Measurements from ENCODE around the gene SLC13A4. TPM values are rescaled to one million over a fixed set of nuclear protein-coding genes. Genes with fewer than 3 reads are reported as not detected.

SLC13A4 gene
- total RNA-seq, 1 donor = 0.36 TPM

DNA sequence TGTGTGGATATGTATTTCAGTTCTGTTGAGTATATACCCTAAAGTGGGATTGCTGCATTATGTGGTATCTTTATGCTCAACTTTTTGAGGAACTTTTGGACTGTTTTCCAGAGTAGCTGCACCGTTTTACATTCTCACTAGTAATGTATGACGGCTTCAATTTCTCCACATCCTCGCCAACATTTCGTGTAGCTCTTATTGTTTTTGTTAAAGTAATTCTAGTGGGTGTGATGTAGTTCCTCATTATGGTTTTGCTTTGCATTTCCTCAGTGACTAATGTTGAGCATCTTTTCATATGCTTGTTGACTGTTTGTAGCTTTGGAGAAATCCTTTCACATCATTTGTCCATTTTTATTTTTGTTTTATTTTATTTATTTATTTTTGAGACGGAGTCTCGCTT, 61.1 kb downstream of the SLC13A4 start:
- Histone ChIP-seq H3K79me2 (ENCODE audit: insufficient read depth, low read length) (peaks cover 75% of the 10 kb centered on the region), H3K27ac (ENCODE audit: low read depth, low read length) (peak overlapping the region; percentile 54), H3K9me3 (ENCODE audit: low read depth, low read length) (no peaks in the 10 kb centered on the region), H3K4me3 (ENCODE audit: insufficient read depth, low read length) (no peak overlapping the region), H3K4me1 (ENCODE audit: insufficient read depth, low read length) (peaks cover 60% of the 10 kb centered on the region), H4K20me1 (ENCODE audit: insufficient read depth, low read length) (peaks cover 5% of the 10 kb centered on the region), H3K27me3 (ENCODE audit: insufficient read depth, low read length) (no peaks in the 10 kb centered on the region), H2AFZ (ENCODE audit: low read length) (no peak overlapping the region), H3K36me3 (ENCODE audit: insufficient read depth, low read length) (no peaks in the 10 kb centered on the region), H3K4me2 (ENCODE audit: insufficient read depth, low read length) (no peak overlapping the region)
- TF ChIP-seq CTCF (IDR thresholded peaks at IDR 0.05; ENCODE audit: extremely low read depth, low read depth, low read length) = no peak
- DNase-seq (ENCODE audit: insufficient read length, low spot score, missing footprints) = no peak

DNA sequence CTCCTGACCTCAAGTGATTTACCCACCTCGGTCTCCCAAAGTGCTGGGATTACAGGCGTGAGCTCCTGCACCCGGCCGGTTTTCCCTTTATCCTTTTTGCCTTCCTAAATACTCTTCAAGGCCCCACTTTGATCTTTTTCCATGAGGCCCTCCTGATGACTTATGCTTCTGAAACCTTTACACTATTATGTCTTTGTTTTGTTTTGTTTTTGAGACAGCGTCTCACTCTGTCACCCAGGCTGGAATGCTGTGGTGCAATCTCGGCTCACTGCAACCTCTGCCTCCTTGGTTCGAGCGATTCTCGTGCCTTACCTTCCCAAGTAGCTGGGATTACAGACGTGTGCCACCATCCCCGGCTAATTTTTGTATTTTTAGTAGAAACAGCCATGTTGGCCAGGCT, 61.8 kb downstream of the SLC13A4 start:
- peaks cover 5% of the 10 kb centered on the region for H4K20me1 ChIP-seq (ENCODE audit: insufficient read depth, low read length)
- H3K4me2 ChIP-seq (ENCODE audit: insufficient read depth, low read length) = peak overlapping the region; percentile 32
- no peak overlapping the region for H3K4me3 ChIP-seq (ENCODE audit: insufficient read depth, low read length)
- H3K4me1 ChIP-seq (ENCODE audit: insufficient read depth, low read length) = peaks cover 59% of the 10 kb centered on the region
- DNase-seq (ENCODE audit: insufficient read length, low spot score, missing footprints) = no peak
- TF ChIP-seq CTCF (IDR thresholded peaks at IDR 0.05; ENCODE audit: extremely low read depth, low read depth, low read length) = no peak
- peaks cover 68% of the 10 kb centered on the region for H3K79me2 ChIP-seq (ENCODE audit: insufficient read depth, low read length)
- H3K36me3 ChIP-seq (ENCODE audit: insufficient read depth, low read length) = no peaks in the 10 kb centered on the region
- no peaks in the 10 kb centered on the region for H3K9me3 ChIP-seq (ENCODE audit: low read depth, low read length)
- H3K27me3 ChIP-seq (ENCODE audit: insufficient read depth, low read length) = no peaks in the 10 kb centered on the region
- no peak overlapping the region for H2AFZ ChIP-seq (ENCODE audit: low read length)
- peak overlapping the region; percentile 100 for H3K27ac ChIP-seq (ENCODE audit: low read depth, low read length)

DNA sequence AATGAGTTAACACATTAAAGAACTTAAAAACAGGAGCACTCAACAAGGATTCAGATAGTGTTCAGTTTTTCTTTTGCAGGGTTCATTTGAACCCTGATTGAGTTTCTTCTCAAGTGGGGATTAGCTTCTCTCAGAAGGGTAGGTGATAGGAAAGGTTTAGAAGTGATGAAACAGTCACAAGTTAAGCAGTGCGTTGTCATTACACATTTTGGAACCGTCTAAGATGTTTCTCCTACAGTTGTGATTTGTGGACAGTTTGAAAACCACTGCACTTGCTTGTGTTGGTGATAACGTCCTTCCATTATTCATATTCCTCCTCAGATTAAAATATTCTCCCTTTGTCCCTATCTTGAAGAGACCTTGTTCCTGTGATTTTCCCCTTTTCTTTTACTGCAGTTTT, 62.9 kb downstream of the SLC13A4 start:
- Histone ChIP-seq H3K4me1 (ENCODE audit: insufficient read depth, low read length) (peaks cover 50% of the 10 kb centered on the region), H3K27ac (ENCODE audit: low read depth, low read length) (peak overlapping the region; percentile 100), H3K4me2 (ENCODE audit: insufficient read depth, low read length) (peak overlapping the region; percentile 95), H4K20me1 (ENCODE audit: insufficient read depth, low read length) (peaks cover 5% of the 10 kb centered on the region), H3K79me2 (ENCODE audit: insufficient read depth, low read length) (peaks cover 60% of the 10 kb centered on the region), H3K9me3 (ENCODE audit: low read depth, low read length) (no peaks in the 10 kb centered on the region), H3K4me3 (ENCODE audit: insufficient read depth, low read length) (no peak overlapping the region), H3K36me3 (ENCODE audit: insufficient read depth, low read length) (no peaks in the 10 kb centered on the region), H2AFZ (ENCODE audit: low read length) (no peak overlapping the region), H3K27me3 (ENCODE audit: insufficient read depth, low read length) (no peaks in the 10 kb centered on the region)
- no peak for DNase-seq (ENCODE audit: insufficient read length, low spot score, missing footprints)
- no peak for TF ChIP-seq CTCF (IDR thresholded peaks at IDR 0.05; ENCODE audit: extremely low read depth, low read depth, low read length)

DNA sequence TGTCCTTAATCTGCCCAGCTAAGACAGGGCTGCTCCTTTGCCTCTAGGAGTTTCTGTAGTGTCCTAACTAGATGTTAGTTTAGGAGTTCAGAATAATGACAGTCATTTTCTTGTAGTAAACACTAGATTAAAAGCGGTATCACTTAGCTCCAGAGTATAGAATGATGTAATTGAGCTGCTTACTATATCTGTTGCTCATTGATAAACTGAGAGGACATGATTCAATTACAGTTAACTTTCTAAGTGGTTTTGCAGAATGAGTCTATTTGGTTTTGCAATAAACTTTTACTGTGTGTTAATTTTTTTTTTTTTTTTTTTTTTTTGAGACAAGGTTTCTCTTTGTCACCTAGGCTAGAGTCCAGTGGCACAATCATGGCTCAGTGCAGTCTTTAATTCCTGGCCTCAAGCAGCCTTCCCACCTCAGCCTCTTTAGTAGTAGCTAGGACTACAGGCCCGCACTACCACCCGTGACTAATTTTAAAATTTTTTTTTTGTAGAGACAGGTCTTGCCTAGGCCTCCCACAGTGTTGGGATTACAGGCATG, 63.9 kb downstream of the SLC13A4 start:
- Histone ChIP-seq H3K4me3 (ENCODE audit: insufficient read depth, low read length) (peak overlapping the region; percentile 97), H3K9me3 (ENCODE audit: low read depth, low read length) (no peaks in the 10 kb centered on the region), H3K4me1 (ENCODE audit: insufficient read depth, low read length) (peaks cover 40% of the 10 kb centered on the region), H3K27ac (ENCODE audit: low read depth, low read length) (peak overlapping the region; percentile 100), H4K20me1 (ENCODE audit: insufficient read depth, low read length) (peaks cover 5% of the 10 kb centered on the region), H3K79me2 (ENCODE audit: insufficient read depth, low read length) (peaks cover 56% of the 10 kb centered on the region), H3K27me3 (ENCODE audit: insufficient read depth, low read length) (no peaks in the 10 kb centered on the region), H3K4me2 (ENCODE audit: insufficient read depth, low read length) (peak overlapping the region; percentile 95), H3K36me3 (ENCODE audit: insufficient read depth, low read length) (no peaks in the 10 kb centered on the region), H2AFZ (ENCODE audit: low read length) (no peak overlapping the region)
- TF ChIP-seq CTCF (IDR thresholded peaks at IDR 0.05; ENCODE audit: extremely low read depth, low read depth, low read length) = no peak
- DNase-seq (ENCODE audit: insufficient read length, low spot score, missing footprints) = no peak
